ENCODE measurements around the gene DIS3L2.

DNA sequence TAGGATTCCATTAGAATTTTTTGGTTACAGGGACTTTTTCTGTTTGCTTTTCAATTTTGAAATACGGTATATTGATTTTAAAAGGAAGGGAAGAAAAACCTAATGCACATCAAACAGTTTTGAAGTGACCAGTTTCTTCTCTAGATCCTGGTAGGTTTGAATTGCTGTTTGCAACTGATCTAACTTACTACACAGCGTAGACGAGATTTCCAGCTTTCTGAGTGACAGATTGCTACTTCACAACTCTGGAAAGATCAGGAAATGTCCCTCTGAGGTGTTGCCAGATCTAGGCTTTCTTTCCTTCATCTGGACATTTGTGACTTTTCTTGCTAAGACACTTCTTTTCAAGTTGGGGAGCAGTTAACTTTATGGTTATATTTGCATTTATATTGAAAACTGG is 112.2 kb downstream of the DIS3L2 start:
- TF ChIP-seq, protein P1, sequence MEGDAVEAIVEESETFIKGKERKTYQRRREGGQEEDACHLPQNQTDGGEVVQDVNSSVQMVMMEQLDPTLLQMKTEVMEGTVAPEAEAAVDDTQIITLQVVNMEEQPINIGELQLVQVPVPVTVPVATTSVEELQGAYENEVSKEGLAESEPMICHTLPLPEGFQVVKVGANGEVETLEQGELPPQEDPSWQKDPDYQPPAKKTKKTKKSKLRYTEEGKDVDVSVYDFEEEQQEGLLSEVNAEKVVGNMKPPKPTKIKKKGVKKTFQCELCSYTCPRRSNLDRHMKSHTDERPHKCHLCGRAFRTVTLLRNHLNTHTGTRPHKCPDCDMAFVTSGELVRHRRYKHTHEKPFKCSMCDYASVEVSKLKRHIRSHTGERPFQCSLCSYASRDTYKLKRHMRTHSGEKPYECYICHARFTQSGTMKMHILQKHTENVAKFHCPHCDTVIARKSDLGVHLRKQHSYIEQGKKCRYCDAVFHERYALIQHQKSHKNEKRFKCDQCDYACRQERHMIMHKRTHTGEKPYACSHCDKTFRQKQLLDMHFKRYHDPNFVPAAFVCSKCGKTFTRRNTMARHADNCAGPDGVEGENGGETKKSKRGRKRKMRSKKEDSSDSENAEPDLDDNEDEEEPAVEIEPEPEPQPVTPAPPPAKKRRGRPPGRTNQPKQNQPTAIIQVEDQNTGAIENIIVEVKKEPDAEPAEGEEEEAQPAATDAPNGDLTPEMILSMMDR (IDR thresholded peaks at IDR 0.05): no peak
- no peak for TF ChIP-seq POLR2AphosphoS5 (IDR thresholded peaks at IDR 0.05; ENCODE audit: insufficient read depth in 1 of 2, low read depth in 1 of 2)
- TF ChIP-seq POLR2A (IDR thresholded peaks at IDR 0.05): no peak
